Lung (tissue), 12 donors: ENCODE results near the gene HMOX1. TPM values are rescaled to one million over a fixed set of nuclear protein-coding genes. Genes with fewer than 3 reads are reported as not detected.

ENCODE experiments used
- ATAC-seq: fragments of 200-7000 bp; cut with Tn5 transposase; one replicate; pipeline ENCODE4 v1.9.1; 2020; ENCODE audit warnings: moderate number of reproducible peaks; ENCODE audit not compliant: insufficient read depth, low FRiP score
- DNase-seq, 3 donors: peaks; one replicate each; pipeline ENCODE4 v3.0.0-alpha.2; 2013 to 2017
- H3K27ac ChIP-seq, 2 donors: one replicate each; pipeline ENCODE4 v1.5.1; 2013; ENCODE audit warnings: mild to moderate bottlenecking in 2 of 2, moderate library complexity in 2 of 2, control low read depth in 1 of 2, inconsistent platforms in 1 of 2, low read depth in 1 of 2, low read length in 1 of 2
- H3K27me3 ChIP-seq, 3 donors: one replicate each; pipeline ENCODE4 v1.5.1; 2013; ENCODE audit warnings: low read length in 2 of 3; ENCODE audit not compliant: control insufficient read depth in 3 of 3, insufficient read depth in 3 of 3
- H3K36me3 ChIP-seq, 4 donors: one replicate each; pipeline ENCODE4 v1.5.1; 2013; ENCODE audit warnings: low read length in 4 of 4, mild to moderate bottlenecking in 1 of 4, moderate library complexity in 1 of 4; ENCODE audit not compliant: control insufficient read depth in 4 of 4, insufficient read depth in 4 of 4
- H3K4me1 ChIP-seq, 5 donors: one replicate each; pipeline ENCODE4 v1.5.1; 2013; ENCODE audit warnings: low read length in 5 of 5, mild to moderate bottlenecking in 2 of 5, moderate library complexity in 1 of 5; ENCODE audit not compliant: control insufficient read depth in 5 of 5, insufficient read depth in 5 of 5
- H3K4me3 ChIP-seq: one replicate; pipeline ENCODE4 v1.5.1; 2013; ENCODE audit warnings: mild to moderate bottlenecking, control low read depth, moderate library complexity
- H3K9ac ChIP-seq, 2 donors: one replicate each; pipeline ENCODE4 v1.5.1; 2013; ENCODE audit warnings: low read length in 2 of 2, control low read depth in 1 of 2; ENCODE audit not compliant: insufficient read depth in 1 of 2
- H3K9me3 ChIP-seq, 4 donors: one replicate each; pipeline ENCODE4 v1.5.1; 2013; ENCODE audit warnings: low read length in 3 of 4, mild to moderate bottlenecking in 1 of 4, moderate library complexity in 1 of 4; ENCODE audit not compliant: control insufficient read depth in 4 of 4, insufficient read depth in 3 of 4
- WGBS, 2 donors: extraction: QIAGEN DNeasy Blood & Tissue Kit; methylation state at CpG; one replicate each; pipeline ENCODE4 v1.1.7; 2013; 5-methylcytosine and 5-hydroxymethylcytosine counted together
- polyA plus RNA-seq, 2 donors: library from polyadenylated mRNA; stranded (reverse); fragments of 200-250 nt; gene quantifications; one replicate each; pipeline ENCODE4 v1.2.1, GENCODE V29; 2013
- total RNA-seq, 2 donors: library from RNA; depleted of rRNA in 1 of 2; stranded (reverse); fragments of >200 nt in 1 of 2; gene quantifications; one replicate each; pipeline ENCODE4 v1.2.1, GENCODE V29; 2014 to 2021
- TF ChIP-seq, protein P1 (sequence below): IDR thresholded peaks from 2 replicates; pipeline ENCODE4 v1.5.1; 2012; ENCODE audit warnings: mild to moderate bottlenecking; ENCODE audit errors: control extremely low read depth, extremely low read depth
- donor health status: control.
- donor health status: control.
- donor health status: Bipolar disorder and iron deficiency.
- donor health status: healthy.
- donor health status: DM: yes; HTN: yes; CAD: no.

The HMOX1 gene
- total and polyA plus RNA-seq, 4 donors, result 59.9 to 930 (median 135) TPM

DNA sequence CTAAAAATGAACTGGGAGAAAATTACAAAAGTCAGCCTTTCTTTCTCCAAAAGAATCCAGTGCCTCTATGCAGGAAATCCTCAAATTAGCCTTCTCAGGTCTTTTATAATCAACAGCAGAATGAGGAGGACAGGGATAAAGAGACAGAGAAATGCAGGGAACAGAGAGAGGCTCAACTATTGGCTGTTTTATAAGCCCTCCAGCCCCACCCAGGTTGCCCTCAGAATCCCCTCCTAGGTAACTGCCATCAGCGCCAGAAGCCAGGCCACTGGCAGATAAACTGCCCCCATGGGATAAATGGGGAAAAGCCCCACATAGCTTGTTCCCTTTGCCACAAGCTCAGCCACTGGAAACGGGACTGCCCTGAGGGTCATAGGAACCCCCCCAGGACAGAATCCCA, 10.9 kb upstream of the HMOX1 start:
- WGBS, 2 donors, result 88 to 93% methylated on average over 2 of the region's 2 CpGs
- ATAC-seq, result no peak
- Histone ChIP-seq H3K4me1 (peaks cover 0 to 10% (median 2%) of the 10 kb centered on the region in 5 donors), H3K9me3 (no peaks in the 10 kb centered on the region), H3K4me3 (no peak overlapping the region), H3K36me3 (no peaks in the 10 kb centered on the region), H3K27ac (no peak overlapping the region), H3K9ac (no peak overlapping the region), H3K27me3 (no peaks in the 10 kb centered on the region)
- TF ChIP-seq, protein P1, sequence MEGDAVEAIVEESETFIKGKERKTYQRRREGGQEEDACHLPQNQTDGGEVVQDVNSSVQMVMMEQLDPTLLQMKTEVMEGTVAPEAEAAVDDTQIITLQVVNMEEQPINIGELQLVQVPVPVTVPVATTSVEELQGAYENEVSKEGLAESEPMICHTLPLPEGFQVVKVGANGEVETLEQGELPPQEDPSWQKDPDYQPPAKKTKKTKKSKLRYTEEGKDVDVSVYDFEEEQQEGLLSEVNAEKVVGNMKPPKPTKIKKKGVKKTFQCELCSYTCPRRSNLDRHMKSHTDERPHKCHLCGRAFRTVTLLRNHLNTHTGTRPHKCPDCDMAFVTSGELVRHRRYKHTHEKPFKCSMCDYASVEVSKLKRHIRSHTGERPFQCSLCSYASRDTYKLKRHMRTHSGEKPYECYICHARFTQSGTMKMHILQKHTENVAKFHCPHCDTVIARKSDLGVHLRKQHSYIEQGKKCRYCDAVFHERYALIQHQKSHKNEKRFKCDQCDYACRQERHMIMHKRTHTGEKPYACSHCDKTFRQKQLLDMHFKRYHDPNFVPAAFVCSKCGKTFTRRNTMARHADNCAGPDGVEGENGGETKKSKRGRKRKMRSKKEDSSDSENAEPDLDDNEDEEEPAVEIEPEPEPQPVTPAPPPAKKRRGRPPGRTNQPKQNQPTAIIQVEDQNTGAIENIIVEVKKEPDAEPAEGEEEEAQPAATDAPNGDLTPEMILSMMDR, result no peak
- no peak for DNase-seq

DNA sequence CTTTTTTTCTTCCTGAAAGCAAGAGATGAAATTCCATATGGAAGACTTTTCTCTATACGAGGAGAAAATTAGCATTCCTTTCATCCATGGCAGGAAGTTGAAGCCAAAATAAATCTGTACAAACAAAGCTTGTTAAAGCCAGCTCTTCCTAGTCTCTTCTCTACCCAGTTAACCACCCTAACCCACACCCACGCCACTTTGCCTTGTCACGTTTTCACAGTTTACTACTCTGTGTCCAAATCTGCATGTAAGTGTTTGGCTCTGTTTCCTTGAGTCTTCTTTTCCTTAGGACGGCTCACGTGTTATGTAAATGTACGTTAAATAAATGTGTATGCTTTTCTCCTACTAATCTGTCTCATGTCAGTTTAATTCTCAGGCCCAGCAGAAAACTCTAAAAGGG, 7.1 kb upstream of the HMOX1 start:
- WGBS, 2 donors, result 83 to 89% methylated on average over 6 of the region's 6 CpGs
- Histone ChIP-seq H3K27ac (no peak overlapping the region), H3K36me3 (no peaks in the 10 kb centered on the region), H3K27me3 (no peaks in the 10 kb centered on the region), H3K4me3 (no peak overlapping the region), H3K9me3 (no peaks in the 10 kb centered on the region), H3K4me1 (peaks cover 3 to 24% (median 4%) of the 10 kb centered on the region in 5 donors), H3K9ac (no peak overlapping the region)
- DNase-seq, result no peak
- ATAC-seq, result no peak
- TF ChIP-seq, protein P1, result no peak

DNA sequence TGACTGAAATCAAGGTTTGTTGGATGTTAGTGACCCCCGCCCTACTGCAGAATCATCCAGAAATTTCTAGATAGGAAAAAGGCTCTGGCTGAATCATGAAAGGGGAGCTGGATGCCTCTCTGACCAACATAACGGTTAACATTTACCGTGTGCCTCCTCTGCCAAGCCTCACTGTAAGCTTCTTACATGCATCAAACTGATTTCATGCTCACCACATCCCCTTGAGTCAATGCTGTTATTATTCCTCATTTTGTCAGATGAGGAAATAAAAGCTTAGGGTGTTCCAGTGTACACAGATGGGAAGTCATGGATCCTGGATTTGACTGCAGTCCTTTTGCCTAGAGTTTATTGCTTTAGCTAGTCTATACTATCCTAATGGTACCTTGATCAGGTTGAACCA, 5.9 kb upstream of the HMOX1 start:
- DNase-seq (no peak), ATAC-seq (no peak)
- Histone ChIP-seq H3K9me3 (no peaks in the 10 kb centered on the region), H3K4me1 (peaks cover 3 to 24% (median 6%) of the 10 kb centered on the region in 5 donors), H3K4me3 (no peak overlapping the region), H3K27me3 (no peaks in the 10 kb centered on the region), H3K27ac (no peak overlapping the region), H3K9ac (no peak overlapping the region), H3K36me3 (no peaks in the 10 kb centered on the region)
- WGBS, 2 donors, result 40 to 77% methylated on average over 3 of the region's 3 CpGs
- TF ChIP-seq, protein P1, result no peak

DNA sequence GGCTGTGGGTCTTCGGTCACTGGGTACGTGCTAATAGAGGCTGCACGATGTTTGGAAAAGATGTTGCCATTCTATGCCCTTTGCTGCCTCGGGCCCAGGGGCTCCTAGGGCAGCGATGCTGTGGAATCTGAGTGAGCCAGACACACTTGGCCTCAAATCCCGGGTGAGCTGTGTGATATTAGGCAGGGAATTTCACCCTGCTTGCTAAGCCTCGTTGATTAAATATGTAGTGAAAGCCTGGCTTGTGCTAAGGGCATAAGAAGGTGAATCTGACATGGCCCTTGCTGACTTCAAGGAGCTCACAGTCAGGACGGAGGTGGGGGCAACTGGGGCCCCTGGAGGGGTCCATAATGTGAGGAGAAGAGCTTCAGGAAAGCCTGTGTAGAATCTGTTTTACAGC, 5.4 kb upstream of the HMOX1 start:
- no peak overlapping the region for H3K9ac ChIP-seq
- H3K36me3 ChIP-seq, result no peaks in the 10 kb centered on the region
- H3K4me1 ChIP-seq, result peaks cover 3 to 28% (median 6%) of the 10 kb centered on the region in 5 donors
- H3K4me3 ChIP-seq, result no peak overlapping the region
- H3K27ac ChIP-seq, result no peak overlapping the region
- DNase-seq (no peak), ATAC-seq (no peak)
- H3K9me3 ChIP-seq, result no peaks in the 10 kb centered on the region
- TF ChIP-seq, protein P1, result no peak
- 81 to 89% methylated on average over 8 of the region's 8 CpGs for WGBS, 2 donors
- no peaks in the 10 kb centered on the region for H3K27me3 ChIP-seq
